Pancreas (tissue), 10 donors: ENCODE measurements around the gene HERC3. TPM values are rescaled to one million over a fixed set of nuclear protein-coding genes. Genes with fewer than 3 reads are reported as not detected.

Experiments
- ATAC-seq, 4 donors: fragments of 200-7000 bp; cut with Tn5 transposase; one replicate each; pipeline versions ENCODE4 v1.8.0 to v1.9.1; 2020; ENCODE audit warnings: mild to moderate bottlenecking in 4 of 4, moderate library complexity in 4 of 4
- DNase-seq, 6 donors: peaks; one replicate each; pipeline ENCODE4 v3.0.0-alpha.2; 2020
- FAIRE-seq: peaks from 2 replicates; lab custom pipeline; 2012; peaks lifted over from hg19 to GRCh38; lab: Jason Lieb, UNC
- H3K27ac ChIP-seq, 4 donors: fragments of 200-600 bp; sonication (generic); 1 replicate in 3 of 4; 2 replicates in 1 of 4; pipeline versions ENCODE4 v1.5.0 to v1.8.0; 2020
- H3K27me3 ChIP-seq, 4 donors: fragments of 200-600 bp; one replicate each; pipeline ENCODE4 v1.8.0; 2021
- H3K36me3 ChIP-seq, 3 donors: fragments of 200-600 bp; sonication (generic) in 1 of 3; one replicate each; pipeline versions ENCODE4 v1.5.0 to v1.8.0; 2020 to 2021
- H3K4me1 ChIP-seq, 3 donors: fragments of 200-600 bp; one replicate each; pipeline ENCODE4 v1.8.0; 2021
- H3K4me3 ChIP-seq, 4 donors: fragments of 200-600 bp; sonication (generic) in 2 of 4; one replicate each; pipeline versions ENCODE4 v1.5.0 to v1.8.0; 2020 to 2021
- H3K9me3 ChIP-seq, 4 donors: fragments of 200-600 bp; one replicate each; pipeline ENCODE4 v1.8.0; 2021
- CTCF ChIP-seq, 4 donors: fragments of 200-600 bp; sonication (generic) in 3 of 4; IDR thresholded peaks; one replicate each; pipeline versions ENCODE4 v1.5.0 to v1.8.0; 2021; ENCODE audit warnings: antibody characterized with exemption in 4 of 4
- WGBS, 2 donors: extraction: QIAGEN DNeasy Blood & Tissue Kit; methylation state at CpG; one replicate each; pipeline ENCODE4 v1.1.7; 2013; 5-methylcytosine and 5-hydroxymethylcytosine counted together
- intact Hi-C, 3 donors: fragments of 100-400 bp; cut with DNase I; formaldehyde crosslinking; loops; one replicate each; pipeline versions ENCODE4 v1.11.1 to v1.14.2; 2022
- polyA plus RNA-seq, 2 donors: library from polyadenylated mRNA; stranded (reverse); fragments of 200-250 nt; gene quantifications; one replicate each; pipeline ENCODE4 v1.2.3, GENCODE V29; 2013
- total RNA-seq, 6 donors: library from RNA; stranded (reverse); fragmentation: NEBNext Ultra II Directional in 4 of 6; extraction: Animal tissue kit (Norgen Biotek cat#: 25700) in 4 of 6; gene quantifications; one replicate each; pipeline versions ENCODE4 v1.2.1 to v1.2.4, GENCODE V29; 2021 to 2023
- donor health status: healthy with polysubstance abuse.
- donor health status: DM: no; HTN: no; CAD: no; lungs with moderate emphysema.
- donor health status: DM: no; HTN: no; CAD: no.
- donor health status: control.
- donor health status: control.
- donor health status: Bipolar disorder and iron deficiency.
- donor health status: DM: yes; HTN: yes; CAD: no.
- donor health status: DM: no; HTN: no; CAD: no.
- donor health status: DM: no; HTN: no; CAD: no.
- donor health status: DM: yes; HTN: yes; CAD: no.

The HERC3 gene
- total and polyA plus RNA-seq, 8 donors = 2.7 to 18.0 (median 8.0) TPM

- 50 to 54% methylated on average over 2 of the region's 2 CpGs for WGBS, 2 donors
- Histone ChIP-seq H3K27ac (no peak overlapping the region), H3K36me3 (no peaks in the 10 kb centered on the region), H3K4me1 (no peaks in the 10 kb centered on the region), H3K4me3 (no peak overlapping the region), H3K9me3 (no peaks in the 10 kb centered on the region), H3K27me3 (no peaks in the 10 kb centered on the region)
- intact Hi-C loops = no loop called here
- TF ChIP-seq CTCF (IDR thresholded peaks at IDR 0.05) = no peak
- DNase-seq (no peak), ATAC-seq (no peak), FAIRE-seq (no peak)
Measured at GRCh38 chr4:88573276-88573980, 18.9 kb upstream of the HERC3 start.

GRCh38 chr4:88573995-88574394, 18.3 kb upstream of the HERC3 start:
- Histone ChIP-seq H3K27ac (no peak overlapping the region), H3K9me3 (no peaks in the 10 kb centered on the region), H3K4me1 (no peaks in the 10 kb centered on the region), H3K27me3 (no peaks in the 10 kb centered on the region), H3K36me3 (no peaks in the 10 kb centered on the region), H3K4me3 (no peak overlapping the region)
- no peak for ATAC-seq
- no peak for DNase-seq
- 80 to 83% methylated on average over 2 of the region's 2 CpGs for WGBS, 2 donors
- intact Hi-C loops = no loop called here
- FAIRE-seq = no peak
- no peak for TF ChIP-seq CTCF (IDR thresholded peaks at IDR 0.05)

- intact Hi-C loops = no loop called here
- WGBS, 2 donors = 66 to 70% methylated on average over 1 of the region's 1 CpG
Measured at GRCh38 chr4:88575186-88575585, 17.1 kb upstream of the HERC3 start.

GRCh38 chr4:88582493-88582892, 9.8 kb upstream of the HERC3 start:
- ATAC-seq (no peak), FAIRE-seq (no peak)
- WGBS, 2 donors = 72 to 75% methylated on average over 2 of the region's 2 CpGs

More at GRCh38 chr4:88575186-88575585, 17.1 kb upstream of the HERC3 start:
- no peak for TF ChIP-seq CTCF (IDR thresholded peaks at IDR 0.05)
- Histone ChIP-seq H3K36me3 (no peaks in the 10 kb centered on the region), H3K4me3 (no peak overlapping the region), H3K27ac (no peak overlapping the region), H3K27me3 (no peaks in the 10 kb centered on the region), H3K9me3 (no peaks in the 10 kb centered on the region), H3K4me1 (no peaks in the 10 kb centered on the region)
- ATAC-seq (no peak), FAIRE-seq (no peak), DNase-seq (no peak)

More at GRCh38 chr4:88582493-88582892, 9.8 kb upstream of the HERC3 start:
- intact Hi-C loops = no loop called here
- H3K4me3 ChIP-seq = no peak overlapping the region
- no peaks in the 10 kb centered on the region for H3K27me3 ChIP-seq
- no peak overlapping the region for H3K27ac ChIP-seq
- DNase-seq = no peak
- H3K36me3 ChIP-seq = no peaks in the 10 kb centered on the region
- no peaks in the 10 kb centered on the region for H3K4me1 ChIP-seq
- no peaks in the 10 kb centered on the region for H3K9me3 ChIP-seq
- no peak for TF ChIP-seq CTCF (IDR thresholded peaks at IDR 0.05)
